ENCODE measurements around the gene CFAP299.

Gene CFAP299

GRCh38 chr4:80495865-80496264 lies 160.3 kb downstream of the CFAP299 start:
- H3K14ac ChIP-seq (ENCODE audit: low read length): no peak overlapping the region
- no peak overlapping the region for H3K4me2 ChIP-seq (ENCODE audit: insufficient read depth, low read length, poor library complexity, severe bottlenecking)
- H3K27ac ChIP-seq (replicated peaks; ENCODE audit: low read length): no peak overlapping the region
- WGBS, 2 donors (ENCODE audit: extremely low coverage in 2 of 2, insufficient read length in 2 of 2, insufficient replicate concordance in 1 of 2): no CpG with 5 or more reads among the region's 1 CpG
- no peak overlapping the region for H4K8ac ChIP-seq (ENCODE audit: low read depth, low read length)
- no peaks in the 10 kb centered on the region for H3K27me3 ChIP-seq (ENCODE audit: control insufficient read depth in 3 of 3, insufficient read depth in 3 of 3, low read depth in 1 of 3, low read length in 3 of 3)
- no peak for DNase-seq (ENCODE audit: low spot score)
- H2AFZ ChIP-seq (ENCODE audit: low read length): no peak overlapping the region
- H2BK5ac ChIP-seq (ENCODE audit: low read length): no peak overlapping the region
- no peak overlapping the region for H3K9ac ChIP-seq (ENCODE audit: low read depth, low read length, poor library complexity)
- H3K4ac ChIP-seq (ENCODE audit: low read length): no peak overlapping the region
- H4K91ac ChIP-seq (ENCODE audit: low read depth, low read length, poor library complexity): no peak overlapping the region
- H3K4me1 ChIP-seq (ENCODE audit: control insufficient read depth in 2 of 2, insufficient read depth in 1 of 2, low read depth in 1 of 2, low read length in 2 of 2): no peaks in the 10 kb centered on the region
- H3K23ac ChIP-seq (ENCODE audit: low read depth, low read length, poor library complexity): no peak overlapping the region
- H2AK5ac ChIP-seq (ENCODE audit: low read depth, low read length): no peak overlapping the region
- no peak overlapping the region for H3K18ac ChIP-seq (ENCODE audit: low read length)
- no peaks in the 10 kb centered on the region for H3K79me1 ChIP-seq (ENCODE audit: low read depth, low read length)
- no peaks in the 10 kb centered on the region for H3K36me3 ChIP-seq (replicated peaks in 1 of 2; ENCODE audit: control insufficient read depth in 2 of 2, insufficient read depth in 2 of 2, low read length in 2 of 2)
- no peak overlapping the region for H3K4me3 ChIP-seq (ENCODE audit: low read length in 2 of 2)
- peaks cover 0 to 2% of the 10 kb centered on the region in 2 donors for H3K9me3 ChIP-seq (replicated peaks in 1 of 2; ENCODE audit: control insufficient read depth in 2 of 2, insufficient read depth in 1 of 2, low read depth in 1 of 2, low read length in 2 of 2)
- H2BK12ac ChIP-seq (ENCODE audit: low read length): no peak overlapping the region
- H2BK120ac ChIP-seq (ENCODE audit: low read depth, low read length): no peak overlapping the region
- no peak overlapping the region for H2BK15ac ChIP-seq (ENCODE audit: low read length)

- Histone ChIP-seq H3K4me1 (ENCODE audit: control insufficient read depth in 2 of 2, insufficient read depth in 1 of 2, low read depth in 1 of 2, low read length in 2 of 2) (no peaks in the 10 kb centered on the region), H3K36me3 (replicated peaks in 1 of 2; ENCODE audit: control insufficient read depth in 2 of 2, insufficient read depth in 2 of 2, low read length in 2 of 2) (no peaks in the 10 kb centered on the region), H3K79me1 (ENCODE audit: low read depth, low read length) (no peaks in the 10 kb centered on the region), H3K4ac (ENCODE audit: low read length) (no peak overlapping the region), H3K4me3 (ENCODE audit: low read length in 2 of 2) (no peak overlapping the region), H3K23ac (ENCODE audit: low read depth, low read length, poor library complexity) (no peak overlapping the region), H3K27me3 (ENCODE audit: control insufficient read depth in 3 of 3, insufficient read depth in 3 of 3, low read depth in 1 of 3, low read length in 3 of 3) (no peaks in the 10 kb centered on the region), H2AFZ (ENCODE audit: low read length) (no peak overlapping the region), H4K91ac (ENCODE audit: low read depth, low read length, poor library complexity) (no peak overlapping the region), H2BK120ac (ENCODE audit: low read depth, low read length) (no peak overlapping the region), H3K9me3 (replicated peaks in 1 of 2; ENCODE audit: control insufficient read depth in 2 of 2, insufficient read depth in 1 of 2, low read depth in 1 of 2, low read length in 2 of 2) (peaks cover 0 to 2% of the 10 kb centered on the region in 2 donors), H2AK5ac (ENCODE audit: low read depth, low read length) (no peak overlapping the region), H2BK5ac (ENCODE audit: low read length) (no peak overlapping the region), H3K18ac (ENCODE audit: low read length) (no peak overlapping the region), H3K27ac (replicated peaks; ENCODE audit: low read length) (no peak overlapping the region), H2BK15ac (ENCODE audit: low read length) (no peak overlapping the region), H4K8ac (ENCODE audit: low read depth, low read length) (no peak overlapping the region), H3K4me2 (ENCODE audit: insufficient read depth, low read length, poor library complexity, severe bottlenecking) (no peak overlapping the region), H3K14ac (ENCODE audit: low read length) (no peak overlapping the region), H3K9ac (ENCODE audit: low read depth, low read length, poor library complexity) (no peak overlapping the region), H2BK12ac (ENCODE audit: low read length) (no peak overlapping the region)
- no CpG with 5 or more reads among the region's 1 CpG for WGBS, 2 donors (ENCODE audit: extremely low coverage in 2 of 2, insufficient read length in 2 of 2, insufficient replicate concordance in 1 of 2)
- DNase-seq (ENCODE audit: low spot score): no peak
These were observed 163.2 kb downstream of the CFAP299 start for GRCh38 chr4:80498725-80499124.

- H3K4me1 ChIP-seq (ENCODE audit: control insufficient read depth in 2 of 2, insufficient read depth in 1 of 2, low read depth in 1 of 2, low read length in 2 of 2): no peaks in the 10 kb centered on the region
- WGBS, 2 donors (ENCODE audit: extremely low coverage in 2 of 2, insufficient read length in 2 of 2, insufficient replicate concordance in 1 of 2): no CpG with 5 or more reads among the region's 4 CpGs
These were observed 165.1 kb downstream of the CFAP299 start for GRCh38 chr4:80500613-80501012.

GRCh38 chr4:80507077-80507476 lies 171.5 kb downstream of the CFAP299 start:
- H3K9ac ChIP-seq (ENCODE audit: low read depth, low read length, poor library complexity): no peak overlapping the region
- no peak for DNase-seq (ENCODE audit: low spot score)
- H3K4me1 ChIP-seq (ENCODE audit: control insufficient read depth in 2 of 2, insufficient read depth in 1 of 2, low read depth in 1 of 2, low read length in 2 of 2): no peaks in the 10 kb centered on the region
- no peak overlapping the region for H2BK120ac ChIP-seq (ENCODE audit: low read depth, low read length)
- H2AFZ ChIP-seq (ENCODE audit: low read length): no peak overlapping the region
- no peak overlapping the region for H3K27ac ChIP-seq (replicated peaks; ENCODE audit: low read length)
- no peak overlapping the region for H3K4me3 ChIP-seq (ENCODE audit: low read length in 2 of 2)
- H3K4ac ChIP-seq (ENCODE audit: low read length): no peak overlapping the region
- H4K8ac ChIP-seq (ENCODE audit: low read depth, low read length): no peak overlapping the region
- no peaks in the 10 kb centered on the region for H3K79me1 ChIP-seq (ENCODE audit: low read depth, low read length)
- peaks cover 0 to 2% of the 10 kb centered on the region in 2 donors for H3K9me3 ChIP-seq (replicated peaks in 1 of 2; ENCODE audit: control insufficient read depth in 2 of 2, insufficient read depth in 1 of 2, low read depth in 1 of 2, low read length in 2 of 2)
- H3K27me3 ChIP-seq (ENCODE audit: control insufficient read depth in 3 of 3, insufficient read depth in 3 of 3, low read depth in 1 of 3, low read length in 3 of 3): no peaks in the 10 kb centered on the region
- no peak overlapping the region for H2BK12ac ChIP-seq (ENCODE audit: low read length)
- no peak overlapping the region for H3K23ac ChIP-seq (ENCODE audit: low read depth, low read length, poor library complexity)
- H2BK5ac ChIP-seq (ENCODE audit: low read length): no peak overlapping the region
- WGBS, 2 donors (ENCODE audit: extremely low coverage in 2 of 2, insufficient read length in 2 of 2, insufficient replicate concordance in 1 of 2): no CpG with 5 or more reads among the region's 1 CpG
- no peak overlapping the region for H3K4me2 ChIP-seq (ENCODE audit: insufficient read depth, low read length, poor library complexity, severe bottlenecking)
- no peak overlapping the region for H2AK5ac ChIP-seq (ENCODE audit: low read depth, low read length)
- H4K91ac ChIP-seq (ENCODE audit: low read depth, low read length, poor library complexity): no peak overlapping the region
- H3K14ac ChIP-seq (ENCODE audit: low read length): no peak overlapping the region
- H2BK15ac ChIP-seq (ENCODE audit: low read length): no peak overlapping the region
- no peaks in the 10 kb centered on the region for H3K36me3 ChIP-seq (replicated peaks in 1 of 2; ENCODE audit: control insufficient read depth in 2 of 2, insufficient read depth in 2 of 2, low read length in 2 of 2)
- no peak overlapping the region for H3K18ac ChIP-seq (ENCODE audit: low read length)

More at GRCh38 chr4:80500613-80501012, 165.1 kb downstream of the CFAP299 start:
- H2BK120ac ChIP-seq (ENCODE audit: low read depth, low read length): no peak overlapping the region
- no peak overlapping the region for H3K4me3 ChIP-seq (ENCODE audit: low read length in 2 of 2)
- H3K36me3 ChIP-seq (replicated peaks in 1 of 2; ENCODE audit: control insufficient read depth in 2 of 2, insufficient read depth in 2 of 2, low read length in 2 of 2): no peaks in the 10 kb centered on the region
- no peak overlapping the region for H3K14ac ChIP-seq (ENCODE audit: low read length)
- H4K91ac ChIP-seq (ENCODE audit: low read depth, low read length, poor library complexity): no peak overlapping the region
- H2BK5ac ChIP-seq (ENCODE audit: low read length): no peak overlapping the region
- no peak for DNase-seq (ENCODE audit: low spot score)
- H3K27me3 ChIP-seq (ENCODE audit: control insufficient read depth in 3 of 3, insufficient read depth in 3 of 3, low read depth in 1 of 3, low read length in 3 of 3): no peaks in the 10 kb centered on the region
- H2AK5ac ChIP-seq (ENCODE audit: low read depth, low read length): no peak overlapping the region
- peaks cover 0 to 2% of the 10 kb centered on the region in 2 donors for H3K9me3 ChIP-seq (replicated peaks in 1 of 2; ENCODE audit: control insufficient read depth in 2 of 2, insufficient read depth in 1 of 2, low read depth in 1 of 2, low read length in 2 of 2)
- no peak overlapping the region for H2BK15ac ChIP-seq (ENCODE audit: low read length)
- no peak overlapping the region for H3K4me2 ChIP-seq (ENCODE audit: insufficient read depth, low read length, poor library complexity, severe bottlenecking)
- no peaks in the 10 kb centered on the region for H3K79me1 ChIP-seq (ENCODE audit: low read depth, low read length)
- H3K27ac ChIP-seq (replicated peaks; ENCODE audit: low read length): no peak overlapping the region
- H3K4ac ChIP-seq (ENCODE audit: low read length): no peak overlapping the region
- H4K8ac ChIP-seq (ENCODE audit: low read depth, low read length): no peak overlapping the region
- H3K9ac ChIP-seq (ENCODE audit: low read depth, low read length, poor library complexity): no peak overlapping the region
- no peak overlapping the region for H2BK12ac ChIP-seq (ENCODE audit: low read length)
- no peak overlapping the region for H3K18ac ChIP-seq (ENCODE audit: low read length)
- no peak overlapping the region for H3K23ac ChIP-seq (ENCODE audit: low read depth, low read length, poor library complexity)
- H2AFZ ChIP-seq (ENCODE audit: low read length): no peak overlapping the region

All from neuronal stem cell (in vitro differentiated cells).